GDM1 (cell line): ENCODE data around the gene PRDM1.

ENCODE experiments used
- DNase-seq: peaks from one replicate; lab custom pipeline; 2025; lab: John Stamatoyannopoulos, UW

PRDM1 gene

DNA sequence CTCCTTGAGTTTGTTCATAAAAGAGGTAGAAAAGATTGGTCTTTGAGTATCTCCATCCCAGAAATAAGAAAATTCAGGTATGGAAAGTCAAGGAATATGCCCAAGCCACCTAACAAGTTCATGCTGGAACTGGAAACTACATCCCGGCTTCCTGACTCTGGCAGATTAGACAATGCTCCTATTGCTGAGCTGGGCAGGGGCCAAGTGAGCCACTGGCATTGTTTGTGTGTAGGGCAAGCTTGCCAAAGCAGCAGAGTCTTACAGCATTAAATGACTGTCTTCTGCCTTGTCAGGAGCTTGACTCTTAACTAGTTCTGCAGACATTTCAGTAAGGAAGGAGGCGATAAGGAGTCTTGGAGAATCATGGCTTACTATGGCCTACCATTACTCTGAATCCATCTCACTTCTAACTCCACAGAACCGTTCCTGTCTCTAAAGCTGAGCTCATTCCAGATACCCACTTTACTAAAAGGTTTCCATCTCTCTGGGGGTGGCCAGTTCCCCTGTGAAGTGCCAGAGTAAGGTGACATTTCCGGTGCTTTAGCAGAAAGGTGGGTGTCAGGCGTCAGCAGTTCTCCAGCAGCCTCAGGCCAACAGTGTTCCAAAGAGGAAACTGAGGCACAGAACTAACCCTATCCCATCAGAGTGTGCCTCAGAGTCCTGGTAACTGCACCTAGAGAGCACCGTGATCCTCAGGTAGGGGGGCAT lies 30.1 kb downstream of the PRDM1 start:
- DNase-seq, result no peak

DNA sequence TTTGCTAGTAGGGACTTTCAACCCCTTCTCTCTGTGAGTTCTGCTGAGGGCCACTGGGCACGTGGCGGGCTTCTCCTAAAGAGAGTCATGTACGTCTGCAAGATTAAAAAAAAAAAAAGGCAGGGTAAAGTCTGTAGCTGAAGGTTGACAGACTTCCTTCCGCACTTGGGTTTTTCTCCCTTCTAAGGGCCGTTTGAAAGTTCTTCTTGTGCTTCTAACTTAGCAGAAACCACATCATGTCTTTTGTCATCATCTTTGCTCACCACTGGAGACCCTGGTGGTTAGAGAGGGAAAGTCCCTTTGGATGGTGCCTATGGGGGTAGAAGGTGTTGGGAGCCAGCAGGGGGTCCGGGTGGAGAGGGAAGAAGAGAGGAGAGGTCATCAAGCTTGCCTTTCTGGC lies 31.4 kb downstream of the PRDM1 start:
- DNase-seq, result peak; percentile 77

DNA sequence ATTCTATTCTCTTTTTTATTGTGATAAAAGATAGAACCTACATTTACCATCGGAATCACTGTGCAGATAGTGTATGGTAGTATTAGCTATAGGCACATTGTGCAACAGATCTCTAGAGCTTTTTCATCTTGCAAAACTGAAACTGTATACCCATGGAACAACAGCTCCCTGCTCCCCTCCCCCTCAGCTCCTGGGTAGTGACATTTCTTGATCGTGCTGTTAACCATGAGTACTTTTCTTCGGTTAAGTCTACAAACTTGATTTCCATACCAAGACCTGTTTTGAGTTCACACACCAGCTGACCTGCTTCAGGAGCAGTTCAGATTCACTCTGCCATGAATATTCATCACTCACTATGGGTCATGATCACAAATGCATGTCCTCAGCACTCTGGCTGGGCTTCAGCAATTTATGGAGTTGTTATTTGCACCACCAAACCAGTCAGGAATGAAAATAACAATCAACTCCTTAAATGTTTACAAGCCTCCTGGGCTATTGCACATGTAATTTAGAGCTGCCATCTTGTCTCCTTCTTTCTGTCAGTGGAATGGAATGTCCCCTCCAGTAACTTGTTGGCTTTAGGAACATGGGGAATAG lies 32.8 kb downstream of the PRDM1 start:
- no peak for DNase-seq

DNA sequence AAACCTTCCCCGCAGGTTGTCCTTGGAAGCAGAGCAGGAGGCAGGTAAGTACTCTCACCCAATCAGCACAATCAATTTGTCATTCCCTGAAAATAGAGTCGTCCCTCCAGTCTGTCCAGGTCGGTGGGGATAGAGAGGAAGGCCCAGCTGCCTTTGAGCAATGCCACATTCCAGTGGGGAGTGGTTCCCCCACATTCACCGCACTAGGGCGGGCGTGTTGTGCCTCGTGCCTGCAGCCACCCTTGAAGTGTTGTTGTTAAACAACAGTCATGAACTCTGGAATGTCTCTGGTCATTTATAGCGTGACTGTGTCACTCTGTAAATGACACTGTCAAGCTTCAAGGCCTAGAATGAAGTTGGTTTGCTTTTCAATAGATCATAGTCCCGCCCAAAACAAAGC lies 33.4 kb downstream of the PRDM1 start:
- DNase-seq, result no peak

DNA sequence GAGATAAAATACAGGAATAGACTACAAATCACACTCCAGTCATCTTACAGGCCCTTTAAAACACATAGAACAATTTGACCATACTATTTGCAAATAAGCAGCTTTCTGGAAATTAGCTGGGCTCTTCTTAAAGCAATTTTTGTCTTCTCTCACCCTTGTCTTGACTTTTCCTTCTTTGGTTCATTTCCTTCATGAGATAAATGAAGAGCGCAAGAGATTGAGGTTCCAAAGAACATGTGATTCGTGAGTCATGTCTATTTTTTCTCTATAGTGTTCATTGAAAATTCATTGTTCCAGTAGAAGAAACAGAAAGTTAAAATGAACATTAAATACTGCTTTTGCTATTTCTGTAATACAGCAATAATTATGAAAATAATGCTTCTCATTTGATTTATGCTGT lies 33.9 kb downstream of the PRDM1 start:
- no peak for DNase-seq

DNA sequence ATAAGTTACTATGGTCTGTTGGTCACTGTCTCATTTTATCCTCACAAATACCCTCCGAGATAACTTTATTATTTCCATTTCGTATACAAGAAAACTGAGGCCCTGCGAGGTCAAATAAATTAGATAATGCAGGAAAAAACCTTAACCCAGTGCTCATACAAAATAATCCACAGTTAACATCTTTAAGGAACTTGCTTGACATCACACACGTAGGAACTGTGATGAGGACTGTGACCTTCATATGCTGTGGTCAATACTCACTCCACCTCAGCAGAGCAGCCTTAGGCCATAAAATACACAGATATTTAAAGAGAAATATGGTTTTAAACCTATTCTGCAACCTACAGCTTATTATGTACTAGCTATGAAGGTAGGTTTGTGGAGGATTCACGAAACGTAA lies 34.3 kb downstream of the PRDM1 start:
- no peak for DNase-seq

DNA sequence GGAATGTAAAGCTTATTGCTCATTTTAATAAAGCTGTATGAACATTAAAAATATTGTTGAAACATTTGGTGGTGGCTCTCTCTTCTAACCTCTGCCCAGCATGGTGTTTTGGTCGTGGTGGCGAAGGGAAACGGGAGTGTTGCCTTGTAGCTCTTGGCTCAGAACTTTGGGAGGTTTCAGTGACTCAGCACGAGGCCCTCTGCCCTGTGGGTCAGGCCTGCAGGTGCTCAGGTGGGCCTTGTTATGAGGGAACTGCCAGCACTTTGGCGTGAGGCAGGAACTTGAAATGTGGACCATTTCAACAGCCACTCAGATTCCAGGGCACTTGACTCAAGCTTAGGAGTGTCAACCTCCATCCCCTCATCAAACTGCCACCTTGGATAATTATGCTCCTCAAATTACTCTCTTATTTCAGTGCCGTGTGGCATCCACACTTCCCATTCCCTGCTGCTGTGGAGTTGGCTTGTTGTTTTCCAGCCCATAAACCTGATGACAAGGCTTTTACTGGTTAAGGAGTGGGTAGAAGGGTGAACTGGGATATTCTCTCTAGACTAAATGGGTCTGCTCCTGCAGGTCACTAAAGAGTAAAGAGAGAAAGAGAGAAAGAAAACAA lies 36.3 kb downstream of the PRDM1 start:
- no peak for DNase-seq

DNA sequence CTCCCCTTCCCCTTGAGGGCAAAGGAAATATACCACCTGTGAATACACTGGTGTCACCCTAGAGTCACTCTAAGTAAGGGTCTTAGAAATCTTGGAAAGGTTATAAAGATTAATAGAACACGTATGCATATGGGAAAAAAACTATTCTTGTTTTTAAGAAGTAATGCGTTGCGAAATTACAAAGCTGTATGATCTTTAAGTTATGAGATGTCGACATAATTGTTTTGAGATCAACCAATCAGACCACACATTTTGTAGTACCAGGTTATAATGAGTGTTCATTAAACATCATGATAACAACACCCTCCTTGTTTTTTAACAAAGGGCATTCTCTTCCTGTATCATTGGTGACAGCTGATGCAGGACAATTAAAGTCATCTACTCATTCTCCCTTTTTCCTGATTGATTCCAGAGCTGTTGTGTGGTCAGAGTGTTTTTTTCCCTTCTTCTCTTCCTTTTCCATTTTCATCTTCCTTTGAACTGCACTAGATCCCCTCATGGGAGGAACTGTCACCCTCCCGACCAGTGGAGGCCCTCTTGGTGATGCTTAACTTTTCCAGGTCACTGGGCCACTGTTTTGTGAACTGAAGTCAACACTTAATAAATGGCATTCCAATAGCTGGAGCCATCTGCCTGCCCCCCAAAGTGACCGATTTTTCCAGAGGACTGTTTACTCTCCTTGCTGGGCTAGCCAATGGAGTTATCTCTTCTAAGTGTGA lies 37.0 kb downstream of the PRDM1 start:
- DNase-seq, result no peak

DNA sequence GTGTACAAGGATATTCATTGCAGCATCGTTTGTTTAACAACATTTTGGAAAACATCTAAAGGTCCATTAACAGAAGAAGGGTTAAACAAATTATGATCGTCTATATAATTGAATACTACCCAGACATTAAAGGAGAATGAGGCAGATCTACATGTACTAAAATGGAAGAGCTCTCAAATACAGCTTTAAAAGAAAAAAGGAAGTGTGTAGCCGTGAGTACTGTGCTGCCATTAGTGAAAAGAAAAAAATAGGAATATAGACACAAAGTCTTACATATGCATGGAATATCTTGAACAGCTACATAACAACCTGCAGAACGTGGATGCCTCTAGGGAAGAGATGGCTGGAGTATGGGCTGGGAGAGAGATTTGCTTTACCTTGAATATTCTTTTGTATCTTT lies 37.9 kb downstream of the PRDM1 start:
- no peak for DNase-seq

DNA sequence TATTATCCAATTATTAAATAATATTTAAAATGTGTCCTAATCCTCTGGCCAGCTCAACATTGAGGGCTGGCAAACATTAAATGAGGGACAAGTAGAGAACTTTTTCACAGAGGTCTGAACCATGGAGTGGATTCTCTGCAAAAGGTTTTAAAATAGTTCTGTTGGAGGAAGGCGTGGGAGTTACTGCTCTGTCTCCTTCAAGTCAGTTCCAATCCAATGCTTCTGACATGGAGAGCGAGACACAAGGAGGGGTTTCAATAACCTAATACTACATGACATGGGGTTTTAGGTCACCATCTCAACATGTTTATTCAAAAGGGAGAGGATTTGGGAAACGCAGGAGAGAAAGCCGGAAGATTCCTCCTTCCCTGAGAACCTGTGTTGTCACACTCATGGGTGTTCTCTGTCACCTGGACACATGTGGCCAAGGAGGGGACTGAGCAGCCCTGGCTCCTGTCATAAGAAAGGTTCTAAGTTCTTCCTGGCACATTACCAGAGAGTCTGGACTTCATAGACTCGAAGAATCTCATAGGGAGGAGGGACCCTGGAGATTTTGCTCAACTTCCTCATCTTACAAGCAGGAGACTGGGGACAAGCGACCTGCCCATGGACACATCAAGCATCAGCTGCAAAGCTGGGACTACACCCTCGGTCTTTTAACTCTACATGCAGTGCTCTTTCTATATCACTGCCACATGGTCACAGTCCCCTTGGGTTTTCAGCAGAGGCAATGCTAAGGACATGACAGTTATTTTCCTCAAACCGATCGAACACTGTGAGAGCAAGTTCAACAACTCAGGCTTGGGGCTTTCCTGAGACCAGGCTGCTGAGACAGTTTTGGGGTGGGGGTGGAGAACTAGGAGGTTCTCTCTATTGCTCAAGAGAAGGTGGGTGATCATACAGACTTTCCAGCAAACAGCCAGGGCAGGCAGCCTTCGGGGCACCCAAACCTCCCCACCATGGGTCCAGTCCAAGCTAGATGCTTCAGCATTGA lies 38.6 kb downstream of the PRDM1 start:
- DNase-seq, result no peak

DNA sequence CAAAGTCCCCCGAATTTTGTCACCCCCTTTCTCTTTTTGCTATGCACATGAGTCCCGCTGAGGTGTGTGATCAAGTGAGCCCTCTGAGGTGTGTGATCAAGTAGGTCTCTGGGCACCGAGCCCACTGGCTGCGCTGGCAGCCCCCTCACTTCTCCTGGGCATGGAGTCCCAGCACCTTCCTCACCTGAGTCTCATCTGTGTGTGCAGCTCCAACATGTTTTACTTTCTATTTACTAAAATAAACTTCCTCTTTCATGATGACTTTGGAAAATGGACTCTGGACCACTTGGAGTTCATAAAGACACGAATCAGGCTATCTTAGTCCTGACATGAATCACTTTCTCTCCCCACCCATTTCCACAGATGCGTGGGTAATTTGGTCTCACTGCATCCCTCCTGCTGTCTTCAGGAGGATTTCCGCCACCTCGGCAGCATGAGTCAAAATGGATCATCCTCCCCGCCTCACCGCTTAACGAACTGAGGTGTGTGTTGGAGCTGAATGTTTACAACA lies 39.8 kb downstream of the PRDM1 start:
- peak; percentile 18 for DNase-seq

DNA sequence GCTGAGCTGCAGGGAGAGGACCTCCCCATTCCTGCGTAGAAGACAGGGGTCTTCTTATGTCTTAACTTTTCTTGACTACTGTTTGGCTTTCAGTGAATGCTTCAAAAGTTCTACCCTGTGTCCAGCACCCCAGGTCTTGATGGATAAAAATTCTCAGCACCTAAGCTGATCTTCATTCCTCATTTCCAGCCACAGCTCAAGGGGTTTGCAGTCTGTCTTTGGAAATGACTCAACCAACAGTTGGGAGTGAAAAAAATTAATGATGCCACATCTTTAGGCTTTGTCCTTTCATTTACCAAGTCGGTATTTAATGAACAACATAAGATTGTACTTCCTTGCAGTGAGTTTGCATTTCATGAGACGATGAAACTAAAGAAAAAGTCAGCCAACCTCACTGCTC lies 40.3 kb downstream of the PRDM1 start:
- no peak for DNase-seq

DNA sequence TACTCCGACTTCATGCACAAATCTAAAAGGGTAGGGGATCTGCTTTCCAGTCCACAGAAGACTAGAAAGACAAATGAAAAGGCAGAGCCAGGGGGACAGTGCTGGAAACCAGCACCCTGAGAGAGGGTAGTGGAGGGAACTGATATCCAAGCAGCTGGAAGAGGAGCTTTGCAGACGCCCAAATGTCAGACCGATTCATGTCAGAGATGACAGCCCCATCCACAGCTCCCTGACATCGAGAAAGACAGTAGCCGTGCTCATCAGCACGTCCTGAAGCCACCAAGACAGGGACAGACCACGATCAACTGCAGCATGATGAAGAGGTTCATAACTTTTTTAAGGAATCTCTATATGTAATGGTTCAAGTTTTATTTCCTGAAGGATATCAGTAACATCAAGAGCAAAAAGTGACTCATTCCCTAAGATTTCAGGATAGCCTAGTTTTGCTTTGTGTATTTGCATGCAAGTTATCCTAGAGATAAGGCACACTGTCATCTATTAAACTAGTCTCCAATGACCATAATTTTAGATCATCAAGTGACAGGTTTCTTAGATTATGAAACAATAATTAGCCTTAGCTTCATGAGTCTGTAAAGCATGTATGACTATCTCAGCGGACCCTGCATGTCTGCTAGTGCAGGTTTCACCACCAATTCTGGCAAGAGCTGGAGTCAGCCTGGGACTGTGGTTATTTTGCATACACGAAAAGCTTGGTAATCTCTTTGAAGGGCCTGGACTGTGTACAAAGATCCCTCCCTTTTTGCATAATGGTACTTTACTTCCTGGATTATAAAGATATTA lies 43.0 kb downstream of the PRDM1 start:
- DNase-seq, result no peak

DNA sequence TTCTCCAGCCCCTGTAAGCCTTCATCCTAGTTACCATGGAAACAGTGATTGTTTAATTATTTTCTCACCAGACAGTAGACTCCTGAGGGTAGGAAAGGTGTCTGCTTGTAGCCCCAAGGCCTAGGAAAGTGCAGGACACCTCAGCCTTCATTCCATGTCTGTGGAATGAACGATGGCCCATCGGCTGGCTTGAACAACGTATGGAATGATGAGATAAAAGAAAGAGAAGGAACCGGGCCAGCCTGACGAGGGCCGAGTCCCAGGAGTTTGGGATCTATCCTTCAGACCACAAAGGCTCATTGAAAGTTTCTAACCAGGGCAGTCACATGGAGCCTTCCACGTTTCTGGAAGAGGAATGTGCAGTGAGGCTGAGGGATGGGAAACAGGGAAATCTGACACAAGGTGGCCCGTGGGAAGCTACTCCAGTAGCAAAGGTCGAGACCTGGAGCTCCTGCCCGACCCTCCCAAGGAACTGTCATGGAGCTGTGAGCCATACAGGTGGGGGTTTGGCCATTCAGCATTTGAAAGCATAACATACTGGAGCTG lies 46.1 kb downstream of the PRDM1 start:
- no peak for DNase-seq

DNA sequence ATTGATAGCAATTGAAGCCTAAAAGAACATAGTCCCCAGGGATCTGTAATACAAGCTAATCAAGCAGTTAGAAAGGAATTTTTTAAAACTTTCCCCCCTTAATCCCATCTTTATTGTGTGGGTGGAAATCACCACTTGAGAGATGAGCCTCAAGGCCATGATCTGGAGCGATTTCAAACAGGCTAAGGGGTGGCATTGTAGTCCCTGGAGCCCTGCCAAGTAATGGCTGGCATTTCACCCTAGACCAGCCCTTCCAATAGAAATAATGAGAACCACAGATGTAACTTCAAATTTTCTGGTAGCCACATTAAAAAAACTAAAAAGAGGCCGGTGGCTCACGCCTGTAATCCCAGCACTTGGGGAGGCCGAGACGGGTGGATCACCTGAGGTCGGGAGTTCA lies 46.9 kb downstream of the PRDM1 start:
- no peak for DNase-seq

DNA sequence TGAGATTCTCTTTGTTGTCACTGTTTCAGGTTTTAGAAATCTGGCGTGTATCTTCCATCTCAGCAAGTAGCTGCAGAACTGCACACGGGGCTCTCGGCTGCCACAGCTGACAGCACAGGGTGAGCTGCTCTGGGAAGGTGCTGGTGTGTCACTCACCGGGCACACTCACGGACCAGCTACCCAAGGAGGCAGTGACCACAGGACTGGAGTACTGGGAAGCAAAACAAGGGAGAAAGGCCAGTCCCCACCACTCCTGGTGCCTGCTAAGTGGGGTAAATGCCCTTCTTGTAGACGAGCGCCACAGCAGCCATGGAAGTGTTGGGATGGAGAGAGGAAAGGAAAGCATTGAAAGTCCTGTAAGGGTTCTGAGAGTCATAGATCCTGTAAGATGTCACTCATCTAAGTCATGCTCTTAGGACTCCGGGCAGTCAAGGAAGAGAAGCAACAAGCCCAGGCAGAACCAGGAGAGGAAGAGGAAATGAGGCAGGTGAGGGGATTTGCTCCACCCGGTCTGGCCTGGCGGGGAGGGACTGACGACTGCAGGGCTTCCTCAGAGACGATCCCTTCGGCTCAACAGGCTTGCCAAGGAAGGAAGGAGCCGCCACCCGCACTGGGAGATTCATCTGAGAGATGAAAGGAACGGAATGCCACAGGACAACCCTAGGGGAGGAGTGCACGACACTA lies 48.1 kb downstream of the PRDM1 start:
- DNase-seq, result no peak

DNA sequence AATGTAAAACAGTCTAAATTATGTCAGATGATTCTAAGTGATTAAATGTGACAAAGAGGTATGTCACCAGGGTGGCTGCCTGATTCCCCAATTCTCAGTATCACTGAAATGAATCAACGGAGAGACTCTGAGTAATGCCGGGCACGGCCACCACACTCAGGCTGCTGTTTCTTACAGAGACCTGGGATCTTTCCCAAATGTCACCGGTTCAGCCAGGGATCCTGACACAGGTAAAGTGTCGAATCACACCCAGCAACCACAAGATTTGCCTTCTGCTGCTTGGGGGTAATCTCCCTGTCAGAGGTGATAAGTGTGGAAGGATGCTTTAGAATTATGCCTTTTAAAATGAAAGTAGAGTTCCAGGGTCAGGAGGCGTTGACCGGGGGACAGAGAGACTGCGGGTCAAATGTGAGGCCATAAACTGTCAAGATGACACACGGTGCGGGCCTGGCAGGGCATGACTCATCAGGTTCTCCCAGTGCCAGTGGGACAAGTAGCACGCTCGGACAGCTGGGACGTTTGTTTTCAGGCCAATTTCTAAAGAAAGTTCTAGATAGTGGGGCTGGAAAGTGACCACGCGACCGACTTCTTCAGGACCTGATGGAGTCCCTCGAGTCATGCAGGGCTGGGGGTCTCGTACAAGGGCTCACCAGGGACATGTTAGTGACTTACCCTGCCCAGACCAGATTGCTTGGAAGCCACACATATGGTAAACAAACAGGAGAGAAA lies 48.9 kb downstream of the PRDM1 start:
- no peak for DNase-seq

DNA sequence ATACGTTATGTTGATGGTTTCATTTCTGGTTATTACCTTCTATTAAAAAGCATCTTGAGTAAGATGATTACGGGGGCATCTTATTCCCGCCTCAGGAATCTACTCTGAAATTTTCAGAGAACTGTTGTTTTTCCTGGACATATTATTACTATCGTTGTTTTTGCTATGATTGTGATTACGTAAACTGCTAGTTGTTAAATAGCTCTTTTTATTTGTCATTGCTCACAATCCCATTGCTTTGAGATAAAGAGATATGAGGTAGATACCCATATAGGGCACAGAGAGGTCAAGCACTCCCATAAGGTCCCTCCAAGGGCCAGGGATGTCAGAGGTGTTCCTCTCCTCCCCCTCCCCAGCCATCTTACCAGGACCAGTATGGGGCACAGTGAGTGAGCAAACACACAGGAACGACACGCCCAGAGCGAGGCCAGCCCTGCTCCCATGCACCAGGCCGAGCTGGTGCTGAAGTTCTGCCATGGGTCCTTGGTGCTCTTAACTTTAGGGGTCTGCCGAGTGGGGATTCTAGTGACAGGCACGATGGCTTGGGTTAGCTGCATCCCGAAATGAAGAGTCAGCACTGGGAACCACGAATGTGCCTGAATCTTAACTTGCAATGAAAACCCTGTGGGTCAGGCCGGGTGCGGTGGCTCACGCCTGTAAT lies 49.9 kb downstream of the PRDM1 start:
- DNase-seq, result no peak

DNA sequence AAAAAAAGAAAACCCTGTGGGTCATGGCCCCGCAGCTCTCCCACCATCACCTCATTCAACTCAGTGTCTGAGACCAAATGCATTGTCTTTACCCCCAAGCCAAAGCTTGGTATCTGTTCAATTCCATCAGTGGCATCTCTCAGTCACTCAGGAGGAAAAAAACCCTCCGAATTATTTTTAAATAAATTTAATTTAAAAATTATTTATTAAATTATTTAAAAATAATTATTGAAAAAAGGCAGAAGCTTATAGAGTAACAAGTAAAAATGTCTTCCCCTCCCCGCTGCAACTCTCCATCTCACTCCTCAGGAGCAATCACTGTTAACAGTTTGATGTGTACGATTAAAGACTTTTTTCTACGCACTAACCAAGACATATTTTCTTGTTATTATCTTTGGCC lies 50.7 kb downstream of the PRDM1 start:
- no peak for DNase-seq
